HepG2 (cell line): ENCODE data around the gene KBTBD2. TPM values are rescaled to one million over a fixed set of nuclear protein-coding genes. Genes with fewer than 3 reads are reported as not detected.
A peak's percentile ranks its signal among the peaks of the same experiment; 100 is the strongest.

Experiments
- FLYWCH1 ChIP-seq: sonication (generic); formaldehyde crosslinking; IDR thresholded peaks from 2 replicates; pipeline ENCODE4 v1.8.1; 2023; ENCODE audit warnings: mild to moderate bottlenecking, missing genetic modification reagents
- GABPB1 ChIP-seq: IDR thresholded peaks from 2 replicates; pipeline ENCODE4 v1.6.1; 2016; ENCODE audit warnings: mild to moderate bottlenecking, missing genetic modification reagents, moderate library complexity, missing compliant biosample characterization
- GATA4 ChIP-seq: sonication (generic); IDR thresholded peaks from 2 replicates; pipeline ENCODE4 v1.6.1; 2016; ENCODE audit warnings: antibody characterized with exemption, low read depth, borderline replicate concordance
- GMEB1 ChIP-seq: sonication (generic); formaldehyde crosslinking; IDR thresholded peaks from 2 replicates; pipeline ENCODE4 v1.5.1; 2020; ENCODE audit warnings: missing genetic modification reagents, mild to moderate bottlenecking, borderline replicate concordance
- HOXA3 ChIP-seq: sonication (generic); formaldehyde crosslinking; IDR thresholded peaks from 2 replicates; pipeline ENCODE4 v1.5.0; 2020; ENCODE audit warnings: missing genetic modification reagents
- KDM4B ChIP-seq: sonication (generic); formaldehyde crosslinking; IDR thresholded peaks from 2 replicates; pipeline ENCODE4 v1.4.0; 2020; ENCODE audit warnings: missing genetic modification reagents
- KMT2A ChIP-seq: sonication (generic); formaldehyde crosslinking; IDR thresholded peaks from 2 replicates; pipeline ENCODE4 v1.4.0; 2020; ENCODE audit warnings: missing genetic modification reagents
- MAFK ChIP-seq, 2 experiments: IDR thresholded peaks in 1 of 2; conservative IDR thresholded peaks in 1 of 2; 2 replicates each; pipeline ENCODE4 v1.6.1; 2011; ENCODE audit warnings: improper control_type of control experiment in 2 of 2, low read length in 2 of 2
- MED8 ChIP-seq: sonication (generic); formaldehyde crosslinking; IDR thresholded peaks from 2 replicates; pipeline ENCODE4 v1.8.1; 2023; ENCODE audit warnings: mild to moderate bottlenecking, missing genetic modification reagents; ENCODE audit not compliant: insufficient replicate concordance
- MTA3 ChIP-seq: sonication (generic); formaldehyde crosslinking; IDR thresholded peaks from 2 replicates; pipeline ENCODE4 v1.4.0; 2020; ENCODE audit warnings: missing genetic modification reagents
- PHF5A ChIP-seq: IDR thresholded peaks from one replicate; pipeline ENCODE4 v1.6.1; 2018; ENCODE audit warnings: low read depth, missing genetic modification reagents; ENCODE audit not compliant: unreplicated experiment
- PREB ChIP-seq: sonication (generic); formaldehyde crosslinking; IDR thresholded peaks from 2 replicates; pipeline ENCODE4 v1.4.0; 2020; ENCODE audit warnings: missing genetic modification reagents
- REL ChIP-seq: sonication (generic); formaldehyde crosslinking; conservative IDR thresholded peaks from 2 replicates; pipeline ENCODE4 v1.8.0; 2022; ENCODE audit warnings: mild to moderate bottlenecking, missing genetic modification reagents, moderate library complexity
- SETDB1 ChIP-seq: sonication (generic); formaldehyde crosslinking; IDR thresholded peaks from 2 replicates; pipeline ENCODE4 v1.5.1; 2020; ENCODE audit warnings: missing genetic modification reagents, mild to moderate bottlenecking, borderline replicate concordance
- TSC22D2 ChIP-seq: sonication (generic); formaldehyde crosslinking; IDR thresholded peaks from 2 replicates; pipeline ENCODE4 v1.5.1; 2020; ENCODE audit warnings: missing genetic modification reagents, mild to moderate bottlenecking, borderline replicate concordance
- ZBTB3 ChIP-seq: sonication (generic); formaldehyde crosslinking; IDR thresholded peaks from 2 replicates; pipeline ENCODE4 v1.4.0; 2020; ENCODE audit warnings: low read depth, mild to moderate bottlenecking, moderate library complexity, missing genetic modification reagents, borderline replicate concordance
- ZKSCAN5 ChIP-seq: sonication (generic); formaldehyde crosslinking; IDR thresholded peaks from 2 replicates; pipeline ENCODE4 v1.5.1; 2020; ENCODE audit warnings: mild to moderate bottlenecking, missing genetic modification reagents
- ZNF234 ChIP-seq: sonication (generic); formaldehyde crosslinking; conservative IDR thresholded peaks from 2 replicates; pipeline ENCODE4 v1.5.1; 2020; ENCODE audit warnings: mild to moderate bottlenecking, missing genetic modification reagents
- ZNF75D ChIP-seq: sonication (generic); formaldehyde crosslinking; IDR thresholded peaks from 2 replicates; pipeline ENCODE4 v1.8.1; 2023; ENCODE audit warnings: missing genetic modification reagents, mild to moderate bottlenecking, borderline replicate concordance
- ZNF792 ChIP-seq: IDR thresholded peaks from 2 replicates; pipeline ENCODE4 v1.6.1; 2016
- ZXDC ChIP-seq: sonication (generic); formaldehyde crosslinking; IDR thresholded peaks from 2 replicates; pipeline ENCODE4 v1.5.0; 2020; ENCODE audit warnings: mild to moderate bottlenecking, missing genetic modification reagents
- polyA plus RNA-seq, 8 experiments: library from polyadenylated mRNA; depleted of rRNA in 3 of 8; stranded (reverse) in 7 of 8; unstranded in 1 of 8; fragments of >200 nt; fragmentation: Illumina TruSeq in 4 of 8; extraction: Trizol in 4 of 8; gene quantifications; 2 replicates each; pipeline versions ENCODE4 v1.2.1 to v1.2.3, GENCODE V29; 2011 to 2016; ENCODE audit warnings: low read depth in 4 of 8, missing spikeins in 1 of 8, mixed read lengths in 1 of 8; ENCODE audit not compliant: insufficient read depth in 1 of 8
- total RNA-seq, 5 experiments: library from RNA; depleted of rRNA; stranded (reverse); fragments of >200 nt; fragmentation: Illumina TruSeq; extraction: Trizol; gene quantifications; 2 replicates each; pipeline ENCODE4 v1.2.3, GENCODE V29; 2016; ENCODE audit warnings: low read depth in 1 of 5

Gene KBTBD2
- total and polyA plus RNA-seq, 2 of the 13 experiments (the other 11 are each of a cell fraction or from before 2014, with no cell fraction given) = 24.0 to 25.2 TPM

GRCh38 chr7:32891800-32892520 lies 400 bp upstream of the KBTBD2 start (continued):
- TF ChIP-seq ZKSCAN5 (no peak), ZNF75D (CRISPR knock-in tag) (no peak), KDM4B (CRISPR knock-in tag) (peak; percentile 44; the same call in 1 of the 2 replicates), KMT2A (no peak), ZNF234 (CRISPR knock-in tag) (no peak), HOXA3 (peak; percentile 57), REL (CRISPR knock-in tag) (0 out of 2 replicates have a peak, but pooled peaks have one; percentile 18), SETDB1 (CRISPR knock-in tag) (no peak), GMEB1 (peak; percentile 81), MAFK (conservative IDR thresholded peaks at IDR 0.05 in 1 of 2, IDR thresholded peaks at IDR 0.05 in 1 of 2; ENCODE audit: low read length in 2 of 2) (no peak), ZXDC (no peak; the same call in 1 of the 2 replicates), GATA4 (peak; percentile 52; the same call in 1 of the 2 replicates), PHF5A (CRISPR knock-in tag) (peak; percentile 1), TSC22D2 (CRISPR knock-in tag) (0 out of 2 replicates have a peak, but pooled peaks have one; percentile 55), FLYWCH1 (CRISPR knock-in tag) (no peak), ZBTB3 (CRISPR knock-in tag) (no peak), ZNF792 (no peak), PREB (no peak), GABPB1 (peak; percentile 87), MTA3 (CRISPR knock-in tag) (no peak), MED8 (CRISPR knock-in tag) (no peak)
